Keratinocyte (primary cell): ENCODE measurements around the gene CCDC180. TPM values are rescaled to one million over a fixed set of nuclear protein-coding genes. Genes with fewer than 3 reads are reported as not detected.

ENCODE experiments used
- DNase-seq: peaks from one replicate; pipeline ENCODE4 v3.0.0-alpha.2; 2011; ENCODE audit warnings: low read depth, missing footprints, low spot score
- FAIRE-seq: peaks from 2 replicates; lab custom pipeline; 2011; peaks lifted over from hg19 to GRCh38; lab: Jason Lieb, UNC
- H2AFZ ChIP-seq: 2 replicates; pipeline ENCODE4 v1.6.0; 2012; ENCODE audit warnings: low read length, control low read depth, inconsistent platforms; ENCODE audit not compliant: control insufficient read depth
- H3K27ac ChIP-seq: 2 replicates; pipeline ENCODE4 v1.5.1; 2011; ENCODE audit warnings: low read length; ENCODE audit not compliant: control insufficient read depth, insufficient read depth
- H3K27me3 ChIP-seq: 3 replicates; pipeline ENCODE4 v1.6.0; 2011; ENCODE audit warnings: low read length; ENCODE audit not compliant: control insufficient read depth, insufficient read depth; ENCODE audit errors: extremely low read depth
- H3K36me3 ChIP-seq, 2 experiments: 2 replicates in 1 of 2; 3 replicates in 1 of 2; pipeline ENCODE4 v1.5.1; 2011; ENCODE audit warnings: low read length in 2 of 2, mild to moderate bottlenecking in 1 of 2; ENCODE audit not compliant: control insufficient read depth in 2 of 2, insufficient read depth in 2 of 2; ENCODE audit errors: extremely low read depth in 1 of 2
- H3K4me1 ChIP-seq: 3 replicates; pipeline ENCODE4 v1.5.1; 2011; ENCODE audit warnings: low read length; ENCODE audit not compliant: control insufficient read depth, insufficient read depth; ENCODE audit errors: extremely low read depth
- H3K4me2 ChIP-seq: 3 replicates; pipeline ENCODE4 v1.6.0; 2011; ENCODE audit warnings: low read depth, low read length; ENCODE audit not compliant: control insufficient read depth, insufficient read depth; ENCODE audit errors: extremely low read depth
- H3K4me3 ChIP-seq, 3 experiments: fragments of 200-600 bp in 1 of 3; sonication (generic) in 1 of 3; 2 replicates in 2 of 3; 3 replicates in 1 of 3; pipeline ENCODE4 v1.5.1; 2011 to 2016; ENCODE audit warnings: low read length in 3 of 3, mild to moderate bottlenecking in 3 of 3, control low read depth in 2 of 3, inconsistent platforms in 1 of 3, low read depth in 1 of 3, mixed read lengths in 1 of 3, mixed run types in 1 of 3, moderate library complexity in 1 of 3; ENCODE audit not compliant: control insufficient read depth in 2 of 3, insufficient read depth in 2 of 3; ENCODE audit errors: extremely low read depth in 1 of 3
- H3K79me2 ChIP-seq: 2 replicates; pipeline ENCODE4 v1.6.0; 2012; ENCODE audit warnings: low read length; ENCODE audit not compliant: control insufficient read depth, insufficient read depth
- H3K9ac ChIP-seq: 3 replicates; pipeline ENCODE4 v1.6.0; 2011; ENCODE audit warnings: low read length; ENCODE audit not compliant: control insufficient read depth, insufficient read depth; ENCODE audit errors: extremely low read depth
- H3K9me1 ChIP-seq: 3 replicates; pipeline ENCODE4 v1.6.0; 2011; ENCODE audit warnings: low read length; ENCODE audit not compliant: control insufficient read depth, insufficient read depth; ENCODE audit errors: extremely low read depth
- H3K9me3 ChIP-seq: 2 replicates; pipeline ENCODE4 v1.5.1; 2012; ENCODE audit warnings: low read depth, low read length; ENCODE audit not compliant: control insufficient read depth
- H4K20me1 ChIP-seq: 3 replicates; pipeline ENCODE4 v1.6.0; 2011; ENCODE audit warnings: low read length; ENCODE audit not compliant: control insufficient read depth, insufficient read depth; ENCODE audit errors: extremely low read depth
- EZH2 ChIP-seq: IDR thresholded peaks from one replicate; pipeline ENCODE4 v1.6.1; 2012; ENCODE audit warnings: inconsistent platforms, mild to moderate bottlenecking, low read length, moderate library complexity
- dilution Hi-C: fragments of 300-500 bp; cut with MboI; formaldehyde crosslinking; loops from one replicate; pipeline ENCODE4 v1.7.0; 2020; ENCODE audit warnings: low sequenced_read_pairs; ENCODE audit not compliant: extremely low pct_ligation_motif_present
- polyA plus RNA-seq, 5 experiments: library from polyadenylated mRNA; depleted of rRNA in 3 of 5; stranded (reverse) in 3 of 5; stranded (forward) in 1 of 5; unstranded in 1 of 5; fragments of >200 nt; gene quantifications; 1 replicate in 1 of 5; 2 replicates in 3 of 5; 3 replicates in 1 of 5; pipeline versions ENCODE4 v1.2.1 to v1.2.3, GENCODE V29; 2011 to 2012; ENCODE audit warnings: missing spikeins in 2 of 5, low read depth in 1 of 5, low replicate concordance in 1 of 5
- TF ChIP-seq, protein P1 (sequence below), 3 experiments: IDR thresholded peaks in 1 of 3; conservative IDR thresholded peaks in 1 of 3; optimal IDR thresholded peaks in 1 of 3; 2 replicates in 2 of 3; 3 replicates in 1 of 3; pipeline versions ENCODE3 to v1.5.1; 2011; ENCODE audit warnings: low read length in 3 of 3, mild to moderate bottlenecking in 3 of 3, moderate library complexity in 2 of 3, control low read depth in 1 of 3, inconsistent platforms in 1 of 3; ENCODE audit not compliant: insufficient read depth in 2 of 3; ENCODE audit errors: extremely low read depth in 1 of 3

Gene CCDC180
- polyA plus RNA-seq, 1 donor (not counting 4 experiments of a cell fraction or from before 2014, with no cell fraction given), result 0.33 TPM

DNA sequence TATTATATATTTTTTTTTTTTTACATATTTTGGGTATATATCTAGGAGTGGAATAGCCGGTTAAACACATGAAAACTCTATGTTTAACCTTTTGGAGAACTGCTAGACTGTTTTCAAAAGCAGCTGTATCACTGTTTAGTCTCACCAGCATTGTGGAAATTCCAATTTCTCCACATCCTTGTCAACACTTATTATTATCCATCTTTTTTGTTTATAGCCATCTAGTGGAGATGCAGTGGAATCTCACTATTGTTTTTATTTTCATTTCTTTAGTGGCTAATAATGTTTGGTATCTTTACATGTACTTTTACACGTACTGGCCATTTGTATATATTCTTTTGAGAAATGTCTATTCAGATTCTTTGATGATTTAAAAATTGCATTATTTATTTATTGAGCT is 22.7 kb upstream of the CCDC180 start:
- no peaks in the 10 kb centered on the region for H3K9me3 ChIP-seq
- TF ChIP-seq EZH2, result no peak
- TF ChIP-seq, protein P1, sequence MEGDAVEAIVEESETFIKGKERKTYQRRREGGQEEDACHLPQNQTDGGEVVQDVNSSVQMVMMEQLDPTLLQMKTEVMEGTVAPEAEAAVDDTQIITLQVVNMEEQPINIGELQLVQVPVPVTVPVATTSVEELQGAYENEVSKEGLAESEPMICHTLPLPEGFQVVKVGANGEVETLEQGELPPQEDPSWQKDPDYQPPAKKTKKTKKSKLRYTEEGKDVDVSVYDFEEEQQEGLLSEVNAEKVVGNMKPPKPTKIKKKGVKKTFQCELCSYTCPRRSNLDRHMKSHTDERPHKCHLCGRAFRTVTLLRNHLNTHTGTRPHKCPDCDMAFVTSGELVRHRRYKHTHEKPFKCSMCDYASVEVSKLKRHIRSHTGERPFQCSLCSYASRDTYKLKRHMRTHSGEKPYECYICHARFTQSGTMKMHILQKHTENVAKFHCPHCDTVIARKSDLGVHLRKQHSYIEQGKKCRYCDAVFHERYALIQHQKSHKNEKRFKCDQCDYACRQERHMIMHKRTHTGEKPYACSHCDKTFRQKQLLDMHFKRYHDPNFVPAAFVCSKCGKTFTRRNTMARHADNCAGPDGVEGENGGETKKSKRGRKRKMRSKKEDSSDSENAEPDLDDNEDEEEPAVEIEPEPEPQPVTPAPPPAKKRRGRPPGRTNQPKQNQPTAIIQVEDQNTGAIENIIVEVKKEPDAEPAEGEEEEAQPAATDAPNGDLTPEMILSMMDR (optimal IDR thresholded peaks at IDR 0.05 in 1 of 3, IDR thresholded peaks at IDR 0.05 in 1 of 3, conservative IDR thresholded peaks at IDR 0.05 in 1 of 3; ENCODE audit: extremely low read depth in 1 of 3, insufficient read depth in 2 of 3, low read length in 3 of 3), result peak in 2 of 3 experiments; percentile 4 to 18
- H3K9me1 ChIP-seq, result no peaks in the 10 kb centered on the region
- H3K4me1 ChIP-seq, result no peaks in the 10 kb centered on the region
- H3K79me2 ChIP-seq, result no peaks in the 10 kb centered on the region
- no peak overlapping the region for H2AFZ ChIP-seq
- no peaks in the 10 kb centered on the region for H3K36me3 ChIP-seq
- dilution Hi-C loops, result no loop called here
- H3K27me3 ChIP-seq, result no peaks in the 10 kb centered on the region
- H3K9ac ChIP-seq, result no peak overlapping the region
- FAIRE-seq, result no peak
- H4K20me1 ChIP-seq, result no peaks in the 10 kb centered on the region
- no peak overlapping the region for H3K4me3 ChIP-seq
- no peak for DNase-seq
- H3K4me2 ChIP-seq, result no peak overlapping the region
- H3K27ac ChIP-seq, result no peak overlapping the region

GRCh38 chr9:97292200-97292599 is 15.3 kb upstream of the CCDC180 start:
- Histone ChIP-seq H3K4me3 (no peak overlapping the region), H3K27me3 (no peaks in the 10 kb centered on the region), H3K4me2 (no peak overlapping the region), H3K79me2 (no peaks in the 10 kb centered on the region), H3K9me1 (no peaks in the 10 kb centered on the region), H3K27ac (no peak overlapping the region), H2AFZ (no peak overlapping the region), H3K36me3 (no peaks in the 10 kb centered on the region), H3K9ac (no peak overlapping the region), H4K20me1 (no peaks in the 10 kb centered on the region), H3K9me3 (no peaks in the 10 kb centered on the region), H3K4me1 (no peaks in the 10 kb centered on the region)
- FAIRE-seq, result no peak
- no peak for DNase-seq
- dilution Hi-C loops, result no loop called here
- TF ChIP-seq, protein P1 (optimal IDR thresholded peaks at IDR 0.05 in 1 of 3, IDR thresholded peaks at IDR 0.05 in 1 of 3, conservative IDR thresholded peaks at IDR 0.05 in 1 of 3; ENCODE audit: extremely low read depth in 1 of 3, insufficient read depth in 2 of 3, low read length in 3 of 3), result no peak
- TF ChIP-seq EZH2, result no peak
